Neuron (in vitro differentiated cells): Measurements from ENCODE around the gene ZNF536.

Source experiments
- H2AFZ ChIP-seq: one replicate; pipeline ENCODE4 v1.6.1; 2013; ENCODE audit warnings: low read depth, mild to moderate bottlenecking, inconsistent platforms, low read length, moderate library complexity
- H3K27me3 ChIP-seq: one replicate; pipeline ENCODE4 v1.6.1; 2013; ENCODE audit warnings: low read length; ENCODE audit not compliant: insufficient read depth
- H3K36me3 ChIP-seq: one replicate; pipeline ENCODE4 v1.6.1; 2013; ENCODE audit warnings: low read length; ENCODE audit not compliant: insufficient read depth
- H3K4me1 ChIP-seq: one replicate; pipeline ENCODE4 v1.6.1; 2013; ENCODE audit warnings: low read length; ENCODE audit not compliant: insufficient read depth
- H3K4me3 ChIP-seq: 2 replicates; pipeline ENCODE4 v1.5.1; 2013; ENCODE audit warnings: mild to moderate bottlenecking, low read length, moderate library complexity
- H3K9me3 ChIP-seq: one replicate; pipeline ENCODE4 v1.6.1; 2013; ENCODE audit warnings: low read length

ZNF536 gene

GRCh38 chr19:30519607-30520205, 147.5 kb downstream of the ZNF536 start:
- Histone ChIP-seq H3K36me3 (peaks cover 6% of the 10 kb centered on the region), H3K9me3 (no peaks in the 10 kb centered on the region), H2AFZ (no peak overlapping the region), H3K4me3 (no peak overlapping the region), H3K27me3 (no peaks in the 10 kb centered on the region), H3K4me1 (no peaks in the 10 kb centered on the region)

GRCh38 chr19:30520735-30521479, 148.7 kb downstream of the ZNF536 start:
- H3K4me1 ChIP-seq, result no peaks in the 10 kb centered on the region
- H3K36me3 ChIP-seq, result peaks cover 6% of the 10 kb centered on the region
- H2AFZ ChIP-seq, result no peak overlapping the region
- H3K9me3 ChIP-seq, result no peaks in the 10 kb centered on the region
- H3K27me3 ChIP-seq, result no peaks in the 10 kb centered on the region
- no peak overlapping the region for H3K4me3 ChIP-seq

GRCh38 chr19:30521937-30522336, 149.8 kb downstream of the ZNF536 start:
- Histone ChIP-seq H3K4me3 (no peak overlapping the region), H3K36me3 (peaks cover 6% of the 10 kb centered on the region), H3K27me3 (no peaks in the 10 kb centered on the region), H3K9me3 (no peaks in the 10 kb centered on the region), H2AFZ (no peak overlapping the region), H3K4me1 (no peaks in the 10 kb centered on the region)

GRCh38 chr19:30522341-30522740, 150.2 kb downstream of the ZNF536 start:
- Histone ChIP-seq H3K4me3 (no peak overlapping the region), H3K27me3 (no peaks in the 10 kb centered on the region), H3K9me3 (no peaks in the 10 kb centered on the region), H3K36me3 (peaks cover 6% of the 10 kb centered on the region), H3K4me1 (no peaks in the 10 kb centered on the region), H2AFZ (no peak overlapping the region)

GRCh38 chr19:30523791-30524190, 151.6 kb downstream of the ZNF536 start:
- Histone ChIP-seq H3K4me1 (peaks cover 6% of the 10 kb centered on the region), H3K36me3 (peaks cover 3% of the 10 kb centered on the region), H2AFZ (no peak overlapping the region), H3K4me3 (no peak overlapping the region), H3K27me3 (no peaks in the 10 kb centered on the region), H3K9me3 (no peaks in the 10 kb centered on the region)

GRCh38 chr19:30525383-30525782, 153.2 kb downstream of the ZNF536 start:
- Histone ChIP-seq H2AFZ (no peak overlapping the region), H3K36me3 (no peaks in the 10 kb centered on the region), H3K9me3 (no peaks in the 10 kb centered on the region), H3K27me3 (no peaks in the 10 kb centered on the region), H3K4me1 (peaks cover 6% of the 10 kb centered on the region), H3K4me3 (no peak overlapping the region)

GRCh38 chr19:30528919-30529318, 156.7 kb downstream of the ZNF536 start:
- Histone ChIP-seq H3K4me1 (peaks cover 6% of the 10 kb centered on the region), H3K4me3 (no peak overlapping the region), H3K9me3 (no peaks in the 10 kb centered on the region), H2AFZ (no peak overlapping the region), H3K36me3 (no peaks in the 10 kb centered on the region), H3K27me3 (no peaks in the 10 kb centered on the region)

GRCh38 chr19:30529876-30530275, 157.7 kb downstream of the ZNF536 start:
- Histone ChIP-seq H2AFZ (no peak overlapping the region), H3K4me1 (peaks cover 6% of the 10 kb centered on the region), H3K9me3 (no peaks in the 10 kb centered on the region), H3K36me3 (peaks cover 7% of the 10 kb centered on the region), H3K4me3 (no peak overlapping the region), H3K27me3 (no peaks in the 10 kb centered on the region)

GRCh38 chr19:30530751-30531150, 158.6 kb downstream of the ZNF536 start:
- Histone ChIP-seq H3K9me3 (no peaks in the 10 kb centered on the region), H2AFZ (no peak overlapping the region), H3K4me3 (no peak overlapping the region), H3K27me3 (no peaks in the 10 kb centered on the region), H3K36me3 (peaks cover 11% of the 10 kb centered on the region), H3K4me1 (peaks cover 6% of the 10 kb centered on the region)

GRCh38 chr19:30535011-30535410, 162.8 kb downstream of the ZNF536 start:
- Histone ChIP-seq H3K9me3 (peaks cover 8% of the 10 kb centered on the region), H3K4me1 (peaks cover 5% of the 10 kb centered on the region), H3K27me3 (no peaks in the 10 kb centered on the region), H2AFZ (no peak overlapping the region), H3K4me3 (no peak overlapping the region), H3K36me3 (peaks cover 44% of the 10 kb centered on the region)

GRCh38 chr19:30536975-30537374, 164.8 kb downstream of the ZNF536 start:
- Histone ChIP-seq H3K27me3 (no peaks in the 10 kb centered on the region), H2AFZ (no peak overlapping the region), H3K9me3 (peaks cover 8% of the 10 kb centered on the region), H3K36me3 (peaks cover 53% of the 10 kb centered on the region), H3K4me1 (peaks cover 5% of the 10 kb centered on the region), H3K4me3 (no peak overlapping the region)

GRCh38 chr19:30539315-30539714, 167.1 kb downstream of the ZNF536 start:
- Histone ChIP-seq H3K4me3 (no peak overlapping the region), H3K9me3 (peaks cover 8% of the 10 kb centered on the region), H2AFZ (no peak overlapping the region), H3K4me1 (peaks cover 5% of the 10 kb centered on the region), H3K27me3 (no peaks in the 10 kb centered on the region), H3K36me3 (peaks cover 52% of the 10 kb centered on the region)

- peaks cover 8% of the 10 kb centered on the region for H3K9me3 ChIP-seq
- H3K4me1 ChIP-seq, result peaks cover 5% of the 10 kb centered on the region
- H3K27me3 ChIP-seq, result no peaks in the 10 kb centered on the region
- no peak overlapping the region for H2AFZ ChIP-seq
- no peak overlapping the region for H3K4me3 ChIP-seq
- peaks cover 46% of the 10 kb centered on the region for H3K36me3 ChIP-seq
Observed at GRCh38 chr19:30539981-30540380, 167.8 kb downstream of the ZNF536 start.
